GM18519 (cell line): ENCODE data around the gene RALGAPA1.
"Not testable (repeated sequence)": the region's sequence is repeated elsewhere in the genome, so short reads cannot be mapped to it uniquely, and the experiment has no call there.

ENCODE experiments used
- ATAC-seq: cut with Tn5 transposase; IDR thresholded peaks from one replicate; pipeline ENCODE4 v1.9.1; 2021; ENCODE audit warnings: mild to moderate bottlenecking, moderate library complexity; ENCODE audit not compliant: unreplicated experiment, low FRiP score

The RALGAPA1 gene

DNA sequence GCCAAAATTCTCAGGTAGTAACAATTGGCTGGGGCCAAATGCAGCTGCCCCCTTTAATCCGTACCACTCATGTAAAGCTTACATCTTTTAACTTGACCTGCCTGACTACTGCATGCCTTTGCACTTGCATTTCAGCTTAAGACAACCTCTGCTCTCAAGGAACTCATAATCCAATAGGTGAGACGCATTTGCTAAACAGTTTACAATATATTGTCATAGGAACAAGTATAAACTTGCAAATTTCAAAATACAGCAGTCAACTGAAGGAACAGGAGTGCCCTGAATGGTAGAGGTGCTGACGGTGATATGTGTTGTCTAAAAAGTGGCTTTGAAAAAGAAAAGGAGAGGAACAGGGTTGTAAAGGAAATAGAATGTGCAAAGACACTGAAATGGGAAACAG, 13.4 kb upstream of the RALGAPA1 start:
- no peak for ATAC-seq

DNA sequence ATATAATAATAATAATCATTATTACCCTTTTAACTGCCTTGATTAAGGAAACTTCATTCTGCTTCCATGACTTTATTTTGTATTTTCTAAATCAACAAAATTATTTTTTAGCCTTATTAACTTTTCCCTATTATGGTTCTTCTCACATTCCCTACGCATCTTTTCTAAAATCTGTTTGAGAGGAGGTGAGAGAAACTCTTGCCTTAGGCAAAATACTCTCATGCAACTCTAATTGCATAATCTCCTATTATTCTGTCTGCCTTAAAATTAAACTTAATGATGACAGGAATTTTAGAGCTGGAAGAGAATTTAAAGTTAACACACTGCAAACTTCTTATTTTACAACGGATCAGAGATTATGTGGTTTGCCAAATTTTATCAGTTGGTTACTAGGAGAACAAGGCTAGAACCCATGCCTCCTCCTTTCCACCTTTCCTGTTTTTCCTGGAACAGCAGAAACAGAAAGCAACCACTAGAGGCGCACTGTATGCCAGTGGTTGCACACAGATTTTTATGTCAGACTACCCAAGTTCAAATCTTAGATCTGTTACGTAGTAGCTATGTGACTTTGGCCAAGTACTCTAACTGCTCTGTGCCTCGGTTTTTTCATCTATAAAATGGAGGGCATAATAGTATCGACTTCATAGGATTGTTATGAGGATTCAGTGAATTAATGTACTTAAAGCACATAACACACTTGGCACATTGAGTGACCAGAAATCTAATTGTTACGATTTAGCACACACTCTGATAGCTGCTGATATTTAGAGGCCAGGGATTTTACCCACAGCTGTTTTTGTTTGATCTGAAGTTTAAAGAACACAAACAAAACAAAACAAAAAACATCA, 12.7 kb upstream of the RALGAPA1 start:
- ATAC-seq: no peak

DNA sequence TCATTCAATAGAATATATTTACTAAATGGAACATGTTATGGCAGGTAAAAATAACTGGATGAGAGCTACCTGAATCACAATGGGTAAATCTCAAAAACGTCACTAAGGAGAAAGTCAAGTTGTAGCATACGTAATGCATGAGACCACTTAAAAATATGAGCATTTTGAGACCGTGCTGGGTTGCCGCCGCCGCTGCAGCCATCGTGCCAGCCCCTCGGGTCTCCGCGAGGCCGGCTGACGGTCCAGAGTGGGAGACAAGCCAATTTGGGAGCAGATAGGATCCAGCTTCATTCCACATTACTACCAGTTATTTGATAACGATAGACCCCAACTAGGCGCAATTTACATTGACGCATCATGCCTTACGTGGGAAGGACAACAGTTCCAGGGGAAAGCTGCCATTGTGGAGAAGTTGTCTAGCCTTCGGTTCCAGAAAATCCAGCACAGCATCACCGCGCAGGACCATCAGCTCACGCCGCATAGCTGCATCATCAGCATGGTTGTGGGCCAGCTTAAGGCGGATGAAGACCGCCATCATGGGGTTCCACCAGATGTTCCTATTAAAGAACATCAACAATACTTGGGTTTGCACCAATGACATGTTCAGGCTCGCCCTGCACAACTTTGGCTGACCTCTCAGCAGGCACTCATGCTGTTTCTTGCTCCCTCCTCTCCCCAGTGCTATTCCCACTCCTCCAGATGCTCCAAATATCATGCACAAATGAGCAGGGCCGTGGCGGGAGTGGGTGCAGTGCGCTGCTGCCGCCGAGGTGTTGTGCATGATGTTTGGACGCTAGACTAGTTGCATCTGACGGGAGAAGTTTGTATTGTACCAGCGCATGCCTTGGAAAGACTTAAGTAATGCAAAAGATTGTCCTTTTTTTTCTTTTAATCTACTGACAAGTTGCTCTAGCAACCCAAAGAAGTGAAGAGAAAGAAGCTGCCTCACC, 10.8 kb upstream of the RALGAPA1 start:
- ATAC-seq: no peak

DNA sequence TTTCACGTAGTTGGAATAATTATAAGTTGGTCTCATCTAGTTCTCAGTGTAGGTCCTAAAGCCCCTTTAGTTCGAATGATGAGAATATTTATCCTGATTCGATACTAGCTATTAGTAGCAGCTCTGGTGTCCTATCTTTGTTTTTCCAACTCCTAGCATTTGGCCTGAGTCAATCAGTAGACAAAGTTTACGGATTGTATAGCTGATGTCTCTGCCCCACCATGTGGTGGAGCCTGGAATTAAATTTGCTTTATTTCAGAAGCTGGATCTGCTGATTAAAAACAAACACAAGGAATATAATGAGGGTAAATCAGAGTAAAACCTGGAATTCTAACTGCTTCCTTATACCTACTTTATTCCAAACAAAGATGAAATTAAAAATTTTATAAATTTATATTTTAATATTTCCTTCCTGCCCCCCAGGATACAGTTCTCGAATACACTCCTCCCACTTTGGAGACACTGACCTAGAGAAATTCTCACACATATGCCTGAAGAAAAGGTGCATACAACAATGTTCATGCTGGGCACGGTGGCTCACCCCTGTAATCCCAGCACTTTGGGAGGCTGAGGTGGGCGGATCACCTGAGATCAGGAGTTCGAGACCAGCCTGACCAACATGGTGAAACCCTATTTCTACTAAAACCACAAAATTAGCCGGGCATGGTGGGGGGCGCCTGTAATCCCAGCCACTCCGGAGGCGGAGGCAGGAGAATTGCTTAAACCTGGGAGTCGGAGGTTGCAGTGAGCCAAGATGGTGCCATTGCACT, 9.4 kb upstream of the RALGAPA1 start:
- ATAC-seq: no peak

DNA sequence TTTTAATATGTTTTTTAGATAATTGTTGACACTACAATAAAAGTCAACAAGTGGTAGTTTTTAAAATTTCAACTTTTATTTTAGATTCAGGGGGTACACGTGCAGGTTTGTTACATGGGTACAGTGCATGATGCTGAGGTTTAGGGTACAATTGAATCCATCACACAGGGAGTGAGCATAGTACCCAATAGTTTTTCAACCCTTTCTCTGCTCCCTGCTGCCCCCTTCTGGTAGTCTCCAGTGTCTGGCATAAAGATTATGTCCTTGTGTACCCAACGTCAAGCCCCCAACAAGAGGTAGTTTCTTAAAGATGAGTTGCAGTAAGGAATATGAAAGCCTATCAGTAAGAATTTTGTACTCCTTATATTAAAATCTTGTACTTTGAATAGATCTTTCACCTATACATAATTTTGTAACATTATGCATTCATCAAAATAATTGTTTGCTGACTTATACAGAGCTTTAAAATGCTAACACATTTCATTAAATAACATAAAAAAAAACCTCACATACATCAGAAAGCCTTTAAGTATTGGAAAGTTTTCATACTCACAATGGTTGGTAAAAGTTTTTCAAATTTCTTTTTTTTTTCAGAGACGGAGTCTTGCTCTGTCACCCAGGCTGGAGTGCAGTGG, 5.4 kb upstream of the RALGAPA1 start:
- no peak for ATAC-seq

DNA sequence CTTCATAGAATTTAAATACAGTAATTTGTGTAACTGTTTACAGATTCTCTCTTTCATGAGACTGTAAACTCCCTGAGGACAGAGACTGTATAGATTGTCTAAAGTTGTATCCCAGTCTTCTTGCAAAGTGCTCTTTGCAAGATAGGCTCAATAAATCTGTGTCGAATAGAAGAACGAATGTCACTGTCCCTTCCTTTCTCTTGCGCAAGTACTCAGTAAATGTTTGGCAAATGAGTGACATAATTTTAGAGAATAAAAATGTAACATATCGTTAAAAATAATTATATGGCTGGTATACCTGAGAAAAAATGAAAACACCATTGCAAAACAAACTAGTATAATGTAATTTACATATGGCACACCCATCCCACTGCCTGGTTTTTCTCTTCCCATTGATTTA, 1.9 kb upstream of the RALGAPA1 start:
- no peak for ATAC-seq

DNA sequence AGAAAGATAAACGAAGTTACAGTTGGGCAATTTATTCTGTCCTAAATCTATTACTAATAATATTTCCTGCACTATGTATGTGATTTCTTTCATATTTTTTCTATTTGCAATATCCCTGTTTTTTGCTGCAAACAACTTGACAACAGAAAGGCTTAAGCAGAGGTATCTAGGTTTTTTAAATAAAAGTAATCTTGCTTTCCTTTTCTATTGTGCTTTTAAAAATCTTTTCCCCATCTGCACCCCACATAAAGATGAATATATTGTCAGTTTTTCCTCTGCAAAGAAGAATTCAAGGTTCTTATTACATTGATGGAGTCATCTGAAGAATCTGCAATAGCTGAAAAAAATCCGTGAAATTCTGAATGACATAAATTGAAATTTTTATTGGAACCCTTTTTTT, 502 bp upstream of the RALGAPA1 start:
- ATAC-seq: no peak

DNA sequence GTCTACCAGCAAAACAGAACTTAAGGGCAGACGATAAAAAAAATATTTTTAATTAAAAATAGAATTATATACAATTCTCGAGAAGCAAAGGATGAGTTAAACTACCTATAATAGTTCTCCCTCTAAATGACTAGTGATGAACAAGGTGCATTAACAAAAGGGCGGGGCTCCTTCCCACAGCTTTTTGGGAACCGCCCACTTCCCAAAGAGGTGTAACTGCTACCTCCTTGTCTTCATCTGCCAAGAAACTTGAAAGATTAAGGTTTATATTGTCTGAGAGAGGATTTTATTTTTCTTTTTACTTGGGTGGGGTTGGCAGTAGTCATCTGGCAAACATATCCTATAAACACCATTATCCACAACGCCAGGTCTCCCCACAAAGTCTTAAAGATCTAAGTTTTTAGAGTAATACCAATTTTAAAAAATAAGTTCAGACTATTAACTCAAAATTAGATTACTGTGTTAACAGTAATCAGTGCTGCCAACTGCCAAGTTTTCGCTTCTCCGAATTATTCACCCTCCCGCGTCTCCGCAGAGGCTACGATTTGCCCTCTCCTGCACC, 938 bp downstream of the RALGAPA1 start:
- no peak for ATAC-seq

DNA sequence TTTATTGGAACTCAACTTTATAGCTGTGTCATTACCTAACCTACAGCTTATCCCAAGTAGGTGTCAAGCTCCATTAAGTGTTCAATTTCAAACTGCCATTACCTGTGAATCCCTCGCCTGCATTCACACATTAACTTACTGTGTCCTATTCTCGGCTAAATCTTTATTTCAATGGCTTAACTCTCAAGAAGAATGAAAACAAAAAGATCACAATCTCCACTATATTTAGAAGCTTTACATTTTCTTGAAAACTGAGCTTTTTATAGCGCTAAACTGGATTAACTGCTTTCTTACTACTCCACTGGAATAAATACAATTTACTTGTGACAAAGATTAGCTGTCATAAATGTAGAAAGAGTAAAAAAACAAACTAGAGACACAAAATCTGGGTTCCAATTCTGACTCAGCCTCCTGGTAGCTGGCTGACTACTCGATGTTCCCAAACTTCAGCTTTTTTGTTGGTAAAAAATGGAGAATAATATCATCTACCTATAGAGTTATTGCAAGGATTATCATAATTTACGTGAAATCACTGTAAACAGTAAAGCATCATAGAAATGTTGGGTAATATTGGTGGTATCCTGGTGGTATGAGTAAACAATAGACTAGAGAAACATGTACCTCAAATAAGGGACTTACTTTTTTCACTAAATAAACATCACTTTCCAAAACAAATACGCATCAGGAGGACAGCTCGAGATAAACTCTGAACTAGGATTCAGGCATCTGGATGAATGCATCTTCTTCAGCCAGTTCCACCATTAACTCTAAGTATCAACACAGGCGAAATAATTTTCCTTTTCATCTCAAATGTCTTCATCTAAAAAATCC, 1.7 kb downstream of the RALGAPA1 start:
- no peak for ATAC-seq

DNA sequence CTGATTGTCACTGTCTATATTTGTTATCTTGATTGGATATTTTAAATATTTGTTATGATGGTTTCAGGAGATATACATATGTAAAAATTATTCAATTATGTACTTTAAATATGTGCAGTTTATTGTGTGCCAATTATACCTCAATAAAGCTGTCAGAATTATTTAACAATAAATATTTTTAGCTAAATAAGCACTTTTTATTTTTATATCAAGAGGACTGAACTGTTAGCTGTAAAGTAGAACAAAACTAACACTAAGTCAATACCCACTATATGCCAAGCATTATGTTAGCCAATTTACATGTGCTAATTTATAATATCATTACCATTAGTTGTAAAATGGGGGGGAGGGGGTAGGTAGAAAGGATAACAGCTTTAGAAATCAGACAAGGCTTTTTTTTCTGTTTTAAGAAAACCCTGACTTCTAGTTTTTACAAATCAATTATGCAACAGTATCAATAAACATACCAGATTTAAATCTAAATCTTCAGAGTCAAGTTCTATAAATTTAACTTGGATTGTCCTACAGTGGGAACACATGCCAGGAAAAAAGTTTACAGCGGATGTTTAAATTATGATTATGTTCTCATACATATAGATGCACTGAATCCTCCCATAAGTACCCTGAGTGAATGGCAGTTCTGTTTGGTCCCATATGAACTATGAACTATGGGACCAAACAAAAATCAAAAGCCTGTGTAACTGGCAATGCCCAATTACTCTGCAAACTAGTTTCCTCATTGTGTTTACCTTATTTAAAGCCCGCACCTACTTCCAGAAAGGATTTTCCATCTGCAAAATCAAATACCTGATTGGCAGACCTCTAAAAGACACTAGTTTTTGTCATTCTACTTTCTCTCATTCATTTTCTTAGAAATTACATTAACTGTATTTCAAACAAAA, 2.8 kb downstream of the RALGAPA1 start:
- no peak for ATAC-seq

DNA sequence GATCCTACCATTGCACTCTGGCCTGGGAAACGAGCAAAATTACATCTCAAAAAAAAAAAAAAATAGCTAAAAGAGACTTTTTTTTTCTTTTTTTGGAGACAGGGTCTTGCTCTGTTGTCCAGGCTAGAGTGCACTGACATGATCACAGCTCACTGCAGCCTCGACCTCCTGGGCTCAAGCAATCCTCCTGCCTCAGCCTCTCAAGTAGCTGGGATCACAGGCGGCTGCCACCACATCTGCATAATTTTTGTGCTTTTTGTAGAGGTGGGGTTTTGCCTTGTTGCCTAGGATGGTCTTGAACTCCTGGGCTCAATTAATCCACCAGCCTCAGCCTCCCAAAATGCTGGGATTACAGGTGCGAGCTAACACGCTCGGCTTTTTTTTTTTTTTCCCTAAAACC, 11.3 kb downstream of the RALGAPA1 start:
- no peak for ATAC-seq

DNA sequence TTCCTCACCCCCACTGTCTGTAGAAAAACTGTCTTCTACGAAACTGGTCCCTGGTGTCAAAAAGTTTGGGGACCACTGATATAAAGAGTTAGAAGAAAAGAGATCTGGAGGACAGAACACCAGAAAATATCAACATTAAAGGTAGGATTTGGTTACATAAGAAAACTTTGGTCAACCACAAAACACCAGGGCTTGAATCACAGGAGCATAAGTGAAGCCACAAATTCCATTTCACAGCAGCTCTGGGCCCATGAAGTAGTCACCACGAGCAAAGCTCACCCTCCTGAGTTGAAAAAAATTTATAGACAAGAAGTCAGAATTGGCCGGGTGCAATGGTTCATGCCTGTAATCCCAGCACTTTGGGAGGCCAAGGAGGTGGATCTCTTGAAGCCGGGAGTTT, 19.4 kb downstream of the RALGAPA1 start:
- ATAC-seq: no peak

DNA sequence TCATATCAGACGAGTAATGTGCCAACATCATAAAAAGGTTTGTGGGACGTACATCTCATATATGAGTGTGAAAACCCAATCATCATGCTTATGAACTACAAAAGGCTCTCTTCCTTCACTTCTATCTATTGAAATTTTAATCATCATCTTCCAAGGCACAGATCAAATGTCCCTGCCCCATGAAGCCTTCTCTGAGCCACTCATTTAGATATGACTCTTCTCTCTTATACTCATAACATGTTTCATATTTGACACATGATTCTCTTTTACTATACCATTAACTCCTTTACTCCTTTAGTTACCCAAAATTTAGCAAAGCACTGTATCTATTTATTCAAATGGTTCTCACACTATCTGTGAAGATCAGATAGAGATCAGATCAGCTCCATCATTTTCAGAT, 22.2 kb downstream of the RALGAPA1 start:
- ATAC-seq: no peak

DNA sequence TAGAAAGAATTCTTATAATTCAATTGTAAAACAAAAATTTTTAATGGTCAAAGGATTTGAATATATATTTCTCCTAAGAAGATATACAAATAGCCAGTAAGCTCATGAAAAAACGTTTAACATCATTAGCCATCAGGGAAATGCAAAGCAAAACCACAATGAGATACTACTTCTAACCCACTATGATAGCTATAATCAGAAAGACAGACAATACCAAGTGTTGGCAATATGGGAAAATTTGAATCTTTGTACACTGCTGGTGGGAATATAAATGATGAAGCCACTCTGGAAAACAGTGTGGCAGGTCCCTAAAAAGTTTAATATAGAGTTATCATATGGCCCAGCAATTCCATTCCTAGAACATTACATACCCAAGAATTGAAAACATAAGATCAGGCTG, 25.4 kb downstream of the RALGAPA1 start:
- no peak for ATAC-seq

DNA sequence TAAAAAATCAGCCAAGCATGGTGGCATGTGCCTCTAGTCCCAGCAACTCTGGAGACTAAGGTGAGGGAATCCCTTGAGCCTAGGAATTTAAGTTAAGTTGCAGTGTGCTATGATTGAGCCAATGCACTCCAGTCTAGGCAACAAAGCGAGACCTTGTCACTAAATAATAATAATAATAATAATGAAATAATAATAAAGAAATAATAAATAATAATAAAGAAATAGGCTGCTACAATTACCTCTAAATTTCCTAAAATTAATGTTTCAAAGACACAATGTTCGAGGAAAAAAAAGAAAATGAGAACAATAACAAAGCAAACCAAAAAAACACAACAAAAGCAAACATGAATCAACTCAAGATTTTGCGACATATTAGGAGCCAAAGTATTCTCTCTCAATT, 29.7 kb downstream of the RALGAPA1 start:
- ATAC-seq: no peak

DNA sequence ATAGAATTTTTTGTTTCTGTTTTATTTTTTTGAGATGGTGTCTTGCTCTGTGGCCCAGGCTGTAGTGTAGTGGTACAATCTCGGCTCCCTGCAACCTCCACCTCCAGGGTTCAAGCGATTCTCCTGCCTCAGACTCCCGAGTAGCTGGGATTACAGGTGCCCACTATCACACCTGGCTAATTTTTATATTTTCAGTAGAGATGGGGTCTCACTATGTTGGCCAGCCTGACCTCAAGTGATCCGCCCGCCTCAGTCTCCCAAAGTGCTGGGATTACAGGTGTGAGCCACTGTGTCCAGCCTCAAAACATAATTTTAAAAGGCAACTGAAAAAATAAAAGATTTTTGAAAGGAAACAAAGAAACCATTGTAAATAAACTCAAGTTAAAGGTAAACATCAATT, 31.5 kb downstream of the RALGAPA1 start:
- not testable (repeated sequence) for ATAC-seq

DNA sequence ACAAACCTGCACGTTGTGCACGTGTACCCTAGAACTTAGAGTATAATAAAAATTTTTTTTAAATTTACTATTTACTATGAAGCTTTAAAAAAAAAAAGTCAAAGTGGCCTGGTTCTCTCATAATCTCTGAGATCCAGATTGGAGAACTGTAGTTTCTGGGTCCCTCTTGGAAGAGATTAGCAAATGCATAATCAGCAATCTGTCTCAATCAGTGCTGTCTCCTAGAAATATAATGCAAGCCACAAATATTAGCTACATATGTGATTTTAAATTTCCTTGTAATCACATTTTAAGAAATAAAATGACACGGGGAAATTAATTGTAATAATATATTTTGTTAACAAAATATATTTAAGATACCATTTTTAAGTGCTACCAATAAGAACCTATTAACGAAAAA, 32.3 kb downstream of the RALGAPA1 start:
- ATAC-seq: no peak

DNA sequence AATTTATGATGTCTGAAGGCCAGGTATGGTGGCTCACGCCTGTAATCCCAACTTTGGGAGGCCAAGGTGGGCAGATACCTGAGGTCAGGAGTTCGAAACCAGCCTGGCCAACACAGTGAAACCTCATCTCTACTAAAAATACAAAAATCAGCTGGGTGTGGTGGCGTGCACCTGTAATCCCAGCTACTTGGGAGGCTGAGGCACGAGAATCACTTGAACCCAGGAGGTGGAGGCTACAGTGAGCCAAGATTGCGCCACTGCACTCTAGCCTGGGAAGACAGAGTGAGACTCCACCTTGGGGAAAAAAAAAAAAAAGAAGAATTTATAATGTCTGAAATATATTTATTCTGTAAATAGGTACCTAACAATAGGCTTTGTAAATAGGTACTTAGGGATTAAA, 33.0 kb downstream of the RALGAPA1 start:
- ATAC-seq: not testable (repeated sequence)
